Peyer's patch (tissue), 4 donors: ENCODE results near the gene ABHD12.

Experiments
- CTCF ChIP-seq, 6 experiments: fragments of 450-650 bp in 4 of 6; fragments of 200-600 bp in 2 of 6; sonication (generic) in 1 of 6; IDR thresholded peaks; one replicate each; pipeline ENCODE4 v1.5.1; 2017 to 2019; ENCODE audit warnings: antibody characterized with exemption in 6 of 6, mild to moderate bottlenecking in 3 of 6, moderate library complexity in 1 of 6
- POLR2A ChIP-seq, 2 donors: fragments of 450-650 bp; IDR thresholded peaks; one replicate each; pipeline ENCODE4 v1.5.1; 2017; ENCODE audit warnings: antibody characterized with exemption in 2 of 2, mild to moderate bottlenecking in 2 of 2, moderate library complexity in 2 of 2

DNA sequence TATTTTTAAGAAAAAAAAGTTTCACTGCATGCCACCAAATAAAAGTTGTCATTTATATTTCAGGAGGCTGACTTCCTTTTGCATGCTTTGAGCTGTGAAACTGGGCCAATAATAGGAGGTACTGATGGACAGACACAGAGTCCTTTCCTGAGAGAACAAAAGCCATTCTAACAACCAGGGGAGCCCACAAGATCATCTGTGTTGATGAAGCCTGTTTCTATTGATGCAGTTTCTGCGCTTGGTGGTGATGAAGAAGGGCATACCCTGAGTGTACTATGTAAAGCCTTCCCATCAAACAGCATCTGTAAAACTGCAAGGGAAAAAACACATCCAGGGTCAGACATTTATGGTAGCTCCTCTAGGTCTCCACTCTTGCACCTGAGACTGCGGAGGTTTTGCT lies 34.8 kb downstream of the ABHD12 start:
- TF ChIP-seq CTCF (IDR thresholded peaks at IDR 0.05) (no peak), POLR2A (IDR thresholded peaks at IDR 0.05) (no peak)
